Measurements from ENCODE around the gene MMS22L.

Gene MMS22L

GRCh38 chr6:97114645-97115044, 168.4 kb downstream of the MMS22L start:
- Histone ChIP-seq H3F3A (ENCODE audit: low read depth) (no peaks in the 10 kb centered on the region), H3K4me3 (ENCODE audit: low read length, poor library complexity, severe bottlenecking) (no peak overlapping the region), H3K9me2 (replicated peaks; ENCODE audit: low read depth, low read length) (no peaks in the 10 kb centered on the region), H3K27me3 (ENCODE audit: insufficient read depth, low read length, poor library complexity, severe bottlenecking) (no peaks in the 10 kb centered on the region), H2AFZ (ENCODE audit: low read length) (no peak overlapping the region), H3K79me2 (ENCODE audit: insufficient read depth, low read length) (no peaks in the 10 kb centered on the region), H3K9ac (ENCODE audit: low read depth, low read length, poor library complexity, severe bottlenecking) (no peak overlapping the region), H3K36me3 (ENCODE audit: insufficient read depth, low read length) (no peaks in the 10 kb centered on the region), H3K4me1 (ENCODE audit: insufficient read depth, low read length, poor library complexity, severe bottlenecking) (peaks cover 8% of the 10 kb centered on the region), H4K20me1 (ENCODE audit: insufficient read depth, low read length, poor library complexity, severe bottlenecking) (no peaks in the 10 kb centered on the region), H3K4me2 (ENCODE audit: low read depth, low read length, poor library complexity, severe bottlenecking) (no peak overlapping the region), H3K9me3 (ENCODE audit: insufficient read depth, low read depth, low read length) (no peaks in the 10 kb centered on the region)
- TF ChIP-seq CTCF (conservative IDR thresholded peaks at IDR 0.05; ENCODE audit: low read length) (no peak), EZH2phosphoT487 (IDR thresholded peaks at IDR 0.05; ENCODE audit: borderline replicate concordance) (no peak)

GRCh38 chr6:97113170-97113569, 169.8 kb downstream of the MMS22L start:
- no peaks in the 10 kb centered on the region for H3K9me3 ChIP-seq (ENCODE audit: insufficient read depth, low read depth, low read length)
- H3F3A ChIP-seq (ENCODE audit: low read depth), result no peaks in the 10 kb centered on the region
- no peaks in the 10 kb centered on the region for H3K36me3 ChIP-seq (ENCODE audit: insufficient read depth, low read length)
- peaks cover 8% of the 10 kb centered on the region for H3K4me1 ChIP-seq (ENCODE audit: insufficient read depth, low read length, poor library complexity, severe bottlenecking)
- H3K4me3 ChIP-seq (ENCODE audit: low read length, poor library complexity, severe bottlenecking), result no peak overlapping the region
- no peaks in the 10 kb centered on the region for H3K79me2 ChIP-seq (ENCODE audit: insufficient read depth, low read length)
- TF ChIP-seq CTCF (conservative IDR thresholded peaks at IDR 0.05; ENCODE audit: low read length) (no peak), EZH2phosphoT487 (IDR thresholded peaks at IDR 0.05; ENCODE audit: borderline replicate concordance) (no peak)
- no peaks in the 10 kb centered on the region for H3K9me2 ChIP-seq (replicated peaks; ENCODE audit: low read depth, low read length)
- H2AFZ ChIP-seq (ENCODE audit: low read length), result no peak overlapping the region
- H4K20me1 ChIP-seq (ENCODE audit: insufficient read depth, low read length, poor library complexity, severe bottlenecking), result no peaks in the 10 kb centered on the region
- H3K4me2 ChIP-seq (ENCODE audit: low read depth, low read length, poor library complexity, severe bottlenecking), result no peak overlapping the region
- H3K9ac ChIP-seq (ENCODE audit: low read depth, low read length, poor library complexity, severe bottlenecking), result no peak overlapping the region
- no peaks in the 10 kb centered on the region for H3K27me3 ChIP-seq (ENCODE audit: insufficient read depth, low read length, poor library complexity, severe bottlenecking)

- Histone ChIP-seq H3K79me2 (ENCODE audit: insufficient read depth, low read length) (no peaks in the 10 kb centered on the region), H3K36me3 (ENCODE audit: insufficient read depth, low read length) (no peaks in the 10 kb centered on the region), H2AFZ (ENCODE audit: low read length) (no peak overlapping the region), H3K4me3 (ENCODE audit: low read length, poor library complexity, severe bottlenecking) (no peak overlapping the region), H3K27me3 (ENCODE audit: insufficient read depth, low read length, poor library complexity, severe bottlenecking) (no peaks in the 10 kb centered on the region), H3K9me2 (replicated peaks; ENCODE audit: low read depth, low read length) (no peaks in the 10 kb centered on the region), H3K4me2 (ENCODE audit: low read depth, low read length, poor library complexity, severe bottlenecking) (no peak overlapping the region), H3K9me3 (ENCODE audit: insufficient read depth, low read depth, low read length) (no peaks in the 10 kb centered on the region), H4K20me1 (ENCODE audit: insufficient read depth, low read length, poor library complexity, severe bottlenecking) (no peaks in the 10 kb centered on the region), H3K4me1 (ENCODE audit: insufficient read depth, low read length, poor library complexity, severe bottlenecking) (peaks cover 8% of the 10 kb centered on the region), H3K9ac (ENCODE audit: low read depth, low read length, poor library complexity, severe bottlenecking) (no peak overlapping the region), H3F3A (ENCODE audit: low read depth) (no peaks in the 10 kb centered on the region)
- TF ChIP-seq EZH2phosphoT487 (IDR thresholded peaks at IDR 0.05; ENCODE audit: borderline replicate concordance), result no peak
- no peak for TF ChIP-seq CTCF (conservative IDR thresholded peaks at IDR 0.05; ENCODE audit: low read length)
Measured at GRCh38 chr6:97111243-97111642, 171.8 kb downstream of the MMS22L start.
